Measurements from ENCODE around the gene TCL1A. TPM values are rescaled to one million over a fixed set of nuclear protein-coding genes. Genes with fewer than 3 reads are reported as not detected.

TCL1A gene
- total and polyA plus RNA-seq, 4 donors: 0.21 to 5.0 (median 1.6) TPM

GRCh38 chr14:95685978-95686922 is 27.7 kb downstream of the TCL1A start, which contains the start of gene TCL1B:
Gene TCL1B, plus strand, starts transcription at chr14:95686426. Its CDS starts 42 bp downstream, at chr14:95686468.
- Histone ChIP-seq H3K27me3 (ENCODE audit: control insufficient read depth in 3 of 3, insufficient read depth in 3 of 3, low read length in 2 of 3) (no peaks in the 10 kb centered on the region), H3K4me1 (ENCODE audit: control insufficient read depth in 5 of 5, insufficient read depth in 5 of 5, low read length in 5 of 5) (no peaks in the 10 kb centered on the region), H3K4me3 (no peak within 1 kb of the TSS), H3K36me3 (ENCODE audit: control insufficient read depth in 4 of 4, insufficient read depth in 4 of 4, low read length in 4 of 4) (no peaks in the 10 kb centered on the region), H3K9ac (ENCODE audit: insufficient read depth in 1 of 2, low read length in 2 of 2) (no peak within 1 kb of the TSS), H3K9me3 (ENCODE audit: control insufficient read depth in 4 of 4, insufficient read depth in 3 of 4, low read length in 3 of 4) (peaks cover 0 to 2% (median 0%) of the 10 kb centered on the region in 4 donors), H3K27ac (ENCODE audit: low read depth in 1 of 2, low read length in 1 of 2) (no peak within 1 kb of the TSS)
- TF ChIP-seq, protein P1, sequence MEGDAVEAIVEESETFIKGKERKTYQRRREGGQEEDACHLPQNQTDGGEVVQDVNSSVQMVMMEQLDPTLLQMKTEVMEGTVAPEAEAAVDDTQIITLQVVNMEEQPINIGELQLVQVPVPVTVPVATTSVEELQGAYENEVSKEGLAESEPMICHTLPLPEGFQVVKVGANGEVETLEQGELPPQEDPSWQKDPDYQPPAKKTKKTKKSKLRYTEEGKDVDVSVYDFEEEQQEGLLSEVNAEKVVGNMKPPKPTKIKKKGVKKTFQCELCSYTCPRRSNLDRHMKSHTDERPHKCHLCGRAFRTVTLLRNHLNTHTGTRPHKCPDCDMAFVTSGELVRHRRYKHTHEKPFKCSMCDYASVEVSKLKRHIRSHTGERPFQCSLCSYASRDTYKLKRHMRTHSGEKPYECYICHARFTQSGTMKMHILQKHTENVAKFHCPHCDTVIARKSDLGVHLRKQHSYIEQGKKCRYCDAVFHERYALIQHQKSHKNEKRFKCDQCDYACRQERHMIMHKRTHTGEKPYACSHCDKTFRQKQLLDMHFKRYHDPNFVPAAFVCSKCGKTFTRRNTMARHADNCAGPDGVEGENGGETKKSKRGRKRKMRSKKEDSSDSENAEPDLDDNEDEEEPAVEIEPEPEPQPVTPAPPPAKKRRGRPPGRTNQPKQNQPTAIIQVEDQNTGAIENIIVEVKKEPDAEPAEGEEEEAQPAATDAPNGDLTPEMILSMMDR (IDR thresholded peaks at IDR 0.05; ENCODE audit: control extremely low read depth, extremely low read depth): no peak
- DNase-seq (no peak), ATAC-seq (ENCODE audit: insufficient read depth, low FRiP score) (no peak)
- WGBS, 2 donors: 87 to 89% methylated on average over 24 to 34 of the region's 38 CpGs

DNA sequence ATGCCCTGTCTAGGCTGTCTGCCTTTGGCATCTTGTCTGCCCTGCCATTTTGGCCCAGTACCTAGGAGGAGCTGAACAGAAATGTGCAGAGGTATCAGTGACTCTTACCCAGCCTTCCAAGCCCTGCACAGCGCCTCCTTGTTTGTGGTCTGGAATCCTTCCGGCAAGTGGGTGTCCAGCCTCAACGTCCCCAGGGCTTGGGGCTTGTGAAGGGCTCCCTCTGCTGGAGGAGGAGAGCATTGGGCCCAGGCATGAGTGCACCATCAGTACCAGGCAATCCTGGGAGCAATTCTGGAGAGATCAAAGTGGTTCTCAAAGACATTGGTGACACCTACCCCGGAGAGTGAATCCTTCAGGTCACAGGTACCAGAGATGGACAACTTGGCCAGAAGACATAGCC is 30.1 kb downstream of the TCL1A start:
- Histone ChIP-seq H3K9ac (ENCODE audit: insufficient read depth in 1 of 2, low read length in 2 of 2) (no peak overlapping the region), H3K27me3 (ENCODE audit: control insufficient read depth in 3 of 3, insufficient read depth in 3 of 3, low read length in 2 of 3) (no peaks in the 10 kb centered on the region), H3K4me1 (ENCODE audit: control insufficient read depth in 5 of 5, insufficient read depth in 5 of 5, low read length in 5 of 5) (no peaks in the 10 kb centered on the region), H3K27ac (ENCODE audit: low read depth in 1 of 2, low read length in 1 of 2) (no peak overlapping the region), H3K4me3 (no peak overlapping the region), H3K9me3 (ENCODE audit: control insufficient read depth in 4 of 4, insufficient read depth in 3 of 4, low read length in 3 of 4) (peaks cover 0 to 2% (median 0%) of the 10 kb centered on the region in 4 donors), H3K36me3 (ENCODE audit: control insufficient read depth in 4 of 4, insufficient read depth in 4 of 4, low read length in 4 of 4) (no peaks in the 10 kb centered on the region)
- WGBS, 2 donors: 59 to 67% methylated on average over 4 of the region's 4 CpGs
- TF ChIP-seq, protein P1 (IDR thresholded peaks at IDR 0.05; ENCODE audit: control extremely low read depth, extremely low read depth): no peak
- DNase-seq (no peak), ATAC-seq (ENCODE audit: insufficient read depth, low FRiP score) (no peak)

- H3K36me3 ChIP-seq (ENCODE audit: control insufficient read depth in 4 of 4, insufficient read depth in 4 of 4, low read length in 4 of 4): no peaks in the 10 kb centered on the region
- WGBS, 2 donors: 81 to 92% methylated on average over 2 of the region's 2 CpGs
- no peak overlapping the region for H3K27ac ChIP-seq (ENCODE audit: low read depth in 1 of 2, low read length in 1 of 2)
- H3K9ac ChIP-seq (ENCODE audit: insufficient read depth in 1 of 2, low read length in 2 of 2): no peak overlapping the region
- H3K4me1 ChIP-seq (ENCODE audit: control insufficient read depth in 5 of 5, insufficient read depth in 5 of 5, low read length in 5 of 5): no peaks in the 10 kb centered on the region
- TF ChIP-seq, protein P1 (IDR thresholded peaks at IDR 0.05; ENCODE audit: control extremely low read depth, extremely low read depth): no peak
- no peak for ATAC-seq (ENCODE audit: insufficient read depth, low FRiP score)
- H3K4me3 ChIP-seq: no peak overlapping the region
- no peaks in the 10 kb centered on the region for H3K27me3 ChIP-seq (ENCODE audit: control insufficient read depth in 3 of 3, insufficient read depth in 3 of 3, low read length in 2 of 3)
- no peak for DNase-seq
- H3K9me3 ChIP-seq (ENCODE audit: control insufficient read depth in 4 of 4, insufficient read depth in 3 of 4, low read length in 3 of 4): no peaks in the 10 kb centered on the region
Observed at GRCh38 chr14:95681153-95681552, 32.8 kb downstream of the TCL1A start.

All from lung (tissue), 12 donors.